Measurements from ENCODE around the gene ORMDL3. TPM values are rescaled to one million over a fixed set of nuclear protein-coding genes. Genes with fewer than 3 reads are reported as not detected.

Gene ORMDL3
- 41.1 TPM for polyA plus RNA-seq (2012; ENCODE audit: missing spikeins)

- 0 out of 2 replicates have a peak, but pooled peaks have one; percentile 16 for TF ChIP-seq TAF1 (IDR thresholded peaks at IDR 0.05; ENCODE audit: borderline replicate concordance, low read depth, low read length)
- TF ChIP-seq POLR2AphosphoS5 (IDR thresholded peaks at IDR 0.05; ENCODE audit: low read depth, low read length): 0 out of 2 replicates have a peak, but pooled peaks have one; percentile 39
- peak; percentile 62; the same call in 1 of the 2 replicates for TF ChIP-seq POLR2A (IDR thresholded peaks at IDR 0.05; ENCODE audit: low read depth, low read length)
- FAIRE-seq: peak; percentile 97
- peak; percentile 93 for DNase-seq (ENCODE audit: insufficient read length)
Measured at GRCh38 chr17:39927101-39927928, at the start of gene ORMDL3, which contains the start of gene LRRC3C. Gene ORMDL3, minus strand, starts transcription at chr17:39927601. Its CDS starts 3,398 bp downstream, at chr17:39924203. Gene LRRC3C, plus strand, starts transcription at chr17:39927732. Its CDS starts 13,792 bp downstream, at chr17:39941524.

GRCh38 chr17:39975801-39976200 is 48.4 kb upstream of the ORMDL3 start:
- DNase-seq (ENCODE audit: insufficient read length) (no peak), FAIRE-seq (no peak)
- TF ChIP-seq TAF1 (IDR thresholded peaks at IDR 0.05; ENCODE audit: borderline replicate concordance, low read depth, low read length) (no peak), POLR2AphosphoS5 (IDR thresholded peaks at IDR 0.05; ENCODE audit: low read depth, low read length) (no peak), POLR2A (IDR thresholded peaks at IDR 0.05; ENCODE audit: low read depth, low read length) (no peak)

GRCh38 chr17:39974433-39974832 is 47.0 kb upstream of the ORMDL3 start:
- TF ChIP-seq TAF1 (IDR thresholded peaks at IDR 0.05; ENCODE audit: borderline replicate concordance, low read depth, low read length): no peak
- no peak for TF ChIP-seq POLR2AphosphoS5 (IDR thresholded peaks at IDR 0.05; ENCODE audit: low read depth, low read length)
- no peak for TF ChIP-seq POLR2A (IDR thresholded peaks at IDR 0.05; ENCODE audit: low read depth, low read length)
- DNase-seq (ENCODE audit: insufficient read length) (no peak), FAIRE-seq (no peak)

GRCh38 chr17:39973496-39973895 is 46.1 kb upstream of the ORMDL3 start:
- FAIRE-seq: no peak
- DNase-seq (ENCODE audit: insufficient read length): no peak
- TF ChIP-seq TAF1 (IDR thresholded peaks at IDR 0.05; ENCODE audit: borderline replicate concordance, low read depth, low read length): no peak
- TF ChIP-seq POLR2AphosphoS5 (IDR thresholded peaks at IDR 0.05; ENCODE audit: low read depth, low read length): no peak
- TF ChIP-seq POLR2A (IDR thresholded peaks at IDR 0.05; ENCODE audit: low read depth, low read length): no peak

- FAIRE-seq (no peak), DNase-seq (ENCODE audit: insufficient read length) (no peak)
- TF ChIP-seq POLR2A (IDR thresholded peaks at IDR 0.05; ENCODE audit: low read depth, low read length) (no peak), POLR2AphosphoS5 (IDR thresholded peaks at IDR 0.05; ENCODE audit: low read depth, low read length) (no peak), TAF1 (IDR thresholded peaks at IDR 0.05; ENCODE audit: borderline replicate concordance, low read depth, low read length) (no peak)
Measured at GRCh38 chr17:39972271-39972670, 44.9 kb upstream of the ORMDL3 start.

GRCh38 chr17:39971076-39971603 is 43.7 kb upstream of the ORMDL3 start:
- FAIRE-seq: no peak
- TF ChIP-seq POLR2AphosphoS5 (IDR thresholded peaks at IDR 0.05; ENCODE audit: low read depth, low read length): no peak
- no peak for TF ChIP-seq TAF1 (IDR thresholded peaks at IDR 0.05; ENCODE audit: borderline replicate concordance, low read depth, low read length)
- no peak for TF ChIP-seq POLR2A (IDR thresholded peaks at IDR 0.05; ENCODE audit: low read depth, low read length)
- DNase-seq (ENCODE audit: insufficient read length): no peak

- FAIRE-seq (no peak), DNase-seq (ENCODE audit: insufficient read length) (no peak)
- TF ChIP-seq TAF1 (IDR thresholded peaks at IDR 0.05; ENCODE audit: borderline replicate concordance, low read depth, low read length): no peak
- TF ChIP-seq POLR2A (IDR thresholded peaks at IDR 0.05; ENCODE audit: low read depth, low read length): no peak
- no peak for TF ChIP-seq POLR2AphosphoS5 (IDR thresholded peaks at IDR 0.05; ENCODE audit: low read depth, low read length)
Measured at GRCh38 chr17:39970157-39970692, 42.8 kb upstream of the ORMDL3 start.

GRCh38 chr17:39969375-39969774 is 42.0 kb upstream of the ORMDL3 start:
- DNase-seq (ENCODE audit: insufficient read length): no peak
- FAIRE-seq: peak; percentile 21
- no peak for TF ChIP-seq TAF1 (IDR thresholded peaks at IDR 0.05; ENCODE audit: borderline replicate concordance, low read depth, low read length)
- TF ChIP-seq POLR2A (IDR thresholded peaks at IDR 0.05; ENCODE audit: low read depth, low read length): no peak
- no peak for TF ChIP-seq POLR2AphosphoS5 (IDR thresholded peaks at IDR 0.05; ENCODE audit: low read depth, low read length)

- no peak for TF ChIP-seq TAF1 (IDR thresholded peaks at IDR 0.05; ENCODE audit: borderline replicate concordance, low read depth, low read length)
- TF ChIP-seq POLR2AphosphoS5 (IDR thresholded peaks at IDR 0.05; ENCODE audit: low read depth, low read length): no peak
- TF ChIP-seq POLR2A (IDR thresholded peaks at IDR 0.05; ENCODE audit: low read depth, low read length): no peak
- FAIRE-seq (no peak), DNase-seq (ENCODE audit: insufficient read length) (no peak)
Measured at GRCh38 chr17:39968761-39969160, 41.4 kb upstream of the ORMDL3 start.

- FAIRE-seq: no peak
- DNase-seq (ENCODE audit: insufficient read length): no peak
- no peak for TF ChIP-seq TAF1 (IDR thresholded peaks at IDR 0.05; ENCODE audit: borderline replicate concordance, low read depth, low read length)
- TF ChIP-seq POLR2A (IDR thresholded peaks at IDR 0.05; ENCODE audit: low read depth, low read length): no peak
- TF ChIP-seq POLR2AphosphoS5 (IDR thresholded peaks at IDR 0.05; ENCODE audit: low read depth, low read length): no peak
Measured at GRCh38 chr17:39966771-39967170, 39.4 kb upstream of the ORMDL3 start.

- DNase-seq (ENCODE audit: insufficient read length): no peak
- TF ChIP-seq TAF1 (IDR thresholded peaks at IDR 0.05; ENCODE audit: borderline replicate concordance, low read depth, low read length): no peak
- no peak for FAIRE-seq
Measured at GRCh38 chr17:39965017-39965699, 37.8 kb upstream of the ORMDL3 start.
